ENCODE measurements around the gene PRRX2.
"Not testable (repeated sequence)": the region's sequence is repeated elsewhere in the genome, so short reads cannot be mapped to it uniquely, and the experiment has no call there.

Gene PRRX2

DNA sequence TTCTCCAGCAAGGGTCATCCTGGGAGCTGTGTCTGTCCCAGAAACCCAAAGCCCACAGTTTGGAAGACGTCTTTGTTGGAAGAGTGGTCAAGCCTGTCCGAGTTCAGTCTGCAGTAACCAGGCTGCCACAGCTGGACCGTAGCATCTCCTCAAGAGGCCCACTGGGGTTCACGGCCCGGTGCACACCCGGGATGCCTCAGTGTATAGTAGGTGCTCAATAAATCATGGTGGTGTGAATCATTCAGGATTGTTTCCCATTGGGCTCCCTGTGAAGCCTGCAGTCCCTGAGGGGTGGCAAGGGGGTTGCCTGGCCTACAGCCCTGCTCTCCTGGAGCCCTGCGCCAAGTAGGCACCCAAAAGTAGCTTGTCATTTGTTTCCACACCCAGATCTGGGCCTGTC lies 10.3 kb upstream of the PRRX2 start:
- no peak for DNase-seq

DNA sequence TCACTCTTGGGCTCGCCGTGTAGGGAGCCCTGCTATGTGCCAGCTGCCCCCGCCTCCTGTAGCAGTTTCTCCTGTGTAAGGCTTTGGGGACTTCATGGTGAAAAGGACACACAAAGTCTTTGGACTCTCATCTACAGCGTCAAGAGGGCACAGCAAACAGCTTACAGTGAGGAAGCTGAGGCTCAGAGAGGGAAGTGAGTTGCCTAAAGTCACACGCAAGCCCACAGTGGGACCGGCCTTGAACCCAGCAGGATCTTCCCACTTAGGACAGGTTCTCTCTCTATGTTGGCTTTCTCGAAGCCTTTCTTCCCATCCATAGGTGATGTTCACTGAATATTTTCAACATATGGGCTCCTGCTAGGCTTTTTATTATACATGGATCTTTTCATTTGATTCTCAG lies 9.8 kb upstream of the PRRX2 start:
- no peak for DNase-seq

DNA sequence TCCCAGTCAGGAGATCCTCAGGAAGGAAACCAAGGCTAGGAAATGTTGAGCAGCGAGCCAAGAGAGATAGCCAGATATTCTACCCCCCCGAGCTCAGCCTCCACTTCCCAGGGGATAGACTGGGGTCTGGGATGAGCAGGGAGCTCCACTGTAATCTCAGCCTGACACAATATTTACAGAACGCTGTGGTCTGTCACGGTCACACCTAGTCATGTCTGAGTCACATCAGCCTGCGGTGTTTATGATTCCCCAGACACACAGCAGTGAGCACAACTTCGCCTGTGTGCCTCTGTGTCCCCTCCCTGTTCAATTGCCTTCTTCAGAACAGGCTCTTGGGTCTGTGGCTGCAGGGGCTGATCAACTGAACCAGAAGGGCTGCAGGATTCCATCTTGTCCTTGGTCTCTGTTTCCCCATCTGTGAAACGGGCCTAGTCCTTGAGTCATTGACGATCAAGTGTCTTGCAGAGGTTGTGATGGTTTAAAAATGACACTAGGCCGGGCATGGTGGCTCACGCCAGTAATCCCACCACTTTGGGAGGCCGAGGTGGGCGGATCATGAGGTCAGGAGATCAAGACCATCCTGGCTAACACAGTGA lies 8.6 kb upstream of the PRRX2 start:
- DNase-seq, result no peak

DNA sequence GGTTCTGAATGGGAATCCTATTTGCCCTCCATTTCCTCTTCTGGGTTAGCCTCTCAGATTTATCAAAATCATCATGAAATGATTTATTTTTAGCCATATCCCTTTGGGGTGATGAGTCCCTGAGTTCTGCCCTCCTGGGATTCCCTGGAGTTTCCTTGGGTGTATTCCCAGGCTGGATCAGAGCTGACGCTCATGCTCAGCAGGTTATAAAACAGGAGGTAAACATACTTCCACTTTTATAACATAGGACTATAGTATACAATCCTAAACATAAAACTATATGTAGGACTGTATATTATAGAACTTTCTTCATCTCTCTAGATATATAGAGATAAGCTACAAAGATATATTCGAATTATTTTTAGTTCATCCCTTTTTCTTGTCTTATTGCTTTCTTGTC lies 4.4 kb upstream of the PRRX2 start:
- DNase-seq, result no peak

DNA sequence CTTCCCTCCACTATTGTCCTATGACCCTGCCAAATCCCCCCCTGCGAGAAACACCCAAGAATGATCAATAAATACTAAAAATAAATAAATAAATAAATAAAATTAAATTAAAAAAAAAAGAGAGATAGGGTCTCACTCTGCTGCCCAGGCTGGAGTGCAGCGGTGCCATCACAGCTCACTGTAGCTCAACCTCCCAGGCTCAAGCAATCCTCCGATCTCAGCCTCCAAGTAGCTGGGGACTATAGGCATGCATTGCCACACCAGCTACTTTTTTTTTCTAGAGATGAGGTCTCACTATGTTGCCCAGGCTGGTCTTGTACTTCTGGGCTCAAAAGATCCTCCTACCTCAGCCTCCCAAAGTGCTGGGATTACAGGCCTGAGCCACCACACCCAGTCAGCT lies 3.2 kb upstream of the PRRX2 start:
- not testable (repeated sequence) for DNase-seq

DNA sequence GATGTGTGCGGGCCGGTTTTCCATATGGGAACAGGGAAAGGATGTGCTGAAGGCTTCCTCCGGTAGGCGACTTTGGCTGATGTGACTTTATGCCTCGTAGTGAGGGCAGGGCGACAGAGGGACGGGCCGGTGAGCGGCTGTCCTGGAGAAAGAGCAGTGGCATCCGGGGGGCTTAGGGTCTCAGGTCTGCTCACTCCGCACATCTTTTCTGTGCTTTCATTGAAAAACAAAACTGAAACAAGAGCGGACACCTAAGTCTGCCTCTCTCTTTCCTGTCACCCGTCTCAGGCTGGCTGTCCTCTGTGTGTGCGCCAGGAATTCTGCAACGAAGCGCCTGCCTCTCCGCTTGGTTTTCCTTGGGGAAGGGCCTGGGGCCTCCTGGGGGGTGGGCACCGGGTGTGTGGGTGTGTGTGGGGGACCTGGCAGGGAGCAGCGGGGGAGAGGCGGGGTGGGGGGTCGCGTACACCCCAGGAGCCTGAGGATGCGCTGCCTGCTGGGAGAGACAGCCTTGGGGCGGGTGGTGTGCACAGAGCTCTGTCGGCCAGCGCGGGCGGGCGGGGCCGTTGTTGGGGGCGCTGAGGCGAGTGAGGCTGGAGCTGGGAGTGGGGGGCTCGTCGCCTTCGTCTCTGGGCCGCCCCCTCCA lies 580 bp upstream of the PRRX2 start:
- no peak for DNase-seq

DNA sequence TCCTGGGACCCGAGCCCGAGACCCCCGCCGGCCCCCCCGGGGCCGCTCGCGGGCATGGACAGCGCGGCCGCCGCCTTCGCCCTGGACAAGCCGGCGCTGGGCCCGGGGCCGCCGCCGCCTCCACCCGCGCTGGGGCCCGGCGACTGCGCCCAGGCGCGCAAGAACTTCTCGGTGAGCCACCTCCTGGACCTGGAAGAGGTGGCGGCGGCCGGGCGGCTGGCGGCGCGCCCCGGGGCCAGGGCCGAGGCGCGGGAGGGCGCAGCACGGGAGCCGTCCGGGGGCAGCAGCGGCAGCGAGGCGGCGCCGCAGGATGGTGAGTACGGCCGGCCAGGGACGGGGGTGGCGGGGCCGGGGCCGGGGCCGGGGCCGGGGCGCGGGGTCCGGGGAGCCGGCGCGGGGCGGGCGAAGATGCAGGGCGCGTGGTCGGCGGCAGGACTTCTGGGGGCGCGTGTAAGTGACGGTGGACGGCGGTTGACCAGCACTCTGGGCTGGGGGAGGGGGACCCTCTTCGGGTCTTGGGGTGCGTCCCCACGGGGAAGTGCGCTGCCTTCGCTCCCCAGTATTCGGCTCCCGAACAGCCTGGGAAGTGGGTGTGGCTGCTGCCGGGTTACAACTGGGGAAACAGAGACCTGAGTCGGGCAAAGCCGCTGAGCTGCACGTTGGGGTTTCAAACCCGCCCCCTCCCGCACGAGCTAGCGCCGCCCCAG lies 520 bp downstream of the PRRX2 start:
- DNase-seq, result no peak

DNA sequence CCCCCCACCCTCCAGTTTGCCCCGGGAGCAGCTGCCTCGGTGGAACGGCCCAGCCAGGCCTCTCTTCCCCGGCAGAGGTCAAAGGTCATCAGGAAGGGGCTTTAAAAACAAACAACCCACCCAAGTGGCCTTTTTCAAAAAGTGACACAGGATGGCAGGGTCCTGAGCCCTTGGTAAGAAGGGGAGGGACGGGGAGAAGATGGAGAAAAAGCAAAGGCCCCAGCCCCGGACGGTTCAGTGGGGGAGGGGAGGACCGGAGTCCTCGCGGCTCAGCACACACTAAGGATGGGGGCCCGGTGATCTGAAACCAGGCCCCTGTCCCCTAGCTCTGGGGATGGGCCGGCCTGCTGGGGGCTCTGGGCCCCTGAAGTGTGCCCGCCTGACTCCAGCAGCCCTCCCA lies 1.1 kb downstream of the PRRX2 start:
- DNase-seq, result no peak

DNA sequence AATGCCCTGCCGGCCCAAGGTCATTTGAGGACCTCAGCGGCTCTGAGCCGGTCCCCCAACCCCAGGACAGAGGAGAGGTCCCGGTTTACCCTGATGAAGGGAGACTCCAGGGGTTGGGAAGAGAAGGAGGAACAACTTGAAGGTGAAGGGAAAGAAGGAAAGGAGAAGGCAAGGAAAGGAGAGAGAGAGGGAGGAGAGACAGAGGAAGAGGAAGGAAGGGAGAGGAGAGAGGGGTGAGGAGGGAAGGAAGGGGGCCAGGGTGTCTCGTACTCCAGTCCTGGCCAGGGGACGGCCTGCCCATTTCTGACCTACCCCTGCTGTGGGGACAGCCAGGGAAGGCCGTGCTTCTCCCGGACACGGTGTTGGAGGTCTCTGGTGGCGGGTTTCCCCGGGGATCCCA lies 1.9 kb downstream of the PRRX2 start:
- DNase-seq, result no peak

DNA sequence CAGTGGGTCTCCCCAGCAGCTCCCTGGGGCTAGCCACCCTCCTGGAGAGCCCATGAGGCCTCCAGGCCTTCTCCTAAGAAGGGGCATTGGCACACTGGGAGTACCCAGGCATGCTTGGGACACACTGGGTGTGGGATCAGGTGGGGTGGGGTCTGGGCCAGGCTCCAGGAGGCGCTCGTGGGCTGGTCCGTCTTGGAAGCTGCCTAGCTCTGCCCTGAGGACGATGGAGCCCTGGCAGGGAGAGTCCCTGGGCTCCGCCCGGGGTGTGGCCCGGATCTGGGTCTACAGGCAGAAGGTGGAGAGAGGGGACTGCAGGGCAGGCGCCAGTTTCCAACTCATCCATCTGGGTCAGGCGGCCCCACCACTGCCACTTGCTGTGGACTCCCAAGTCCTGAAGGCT lies 2.4 kb downstream of the PRRX2 start:
- no peak for DNase-seq

DNA sequence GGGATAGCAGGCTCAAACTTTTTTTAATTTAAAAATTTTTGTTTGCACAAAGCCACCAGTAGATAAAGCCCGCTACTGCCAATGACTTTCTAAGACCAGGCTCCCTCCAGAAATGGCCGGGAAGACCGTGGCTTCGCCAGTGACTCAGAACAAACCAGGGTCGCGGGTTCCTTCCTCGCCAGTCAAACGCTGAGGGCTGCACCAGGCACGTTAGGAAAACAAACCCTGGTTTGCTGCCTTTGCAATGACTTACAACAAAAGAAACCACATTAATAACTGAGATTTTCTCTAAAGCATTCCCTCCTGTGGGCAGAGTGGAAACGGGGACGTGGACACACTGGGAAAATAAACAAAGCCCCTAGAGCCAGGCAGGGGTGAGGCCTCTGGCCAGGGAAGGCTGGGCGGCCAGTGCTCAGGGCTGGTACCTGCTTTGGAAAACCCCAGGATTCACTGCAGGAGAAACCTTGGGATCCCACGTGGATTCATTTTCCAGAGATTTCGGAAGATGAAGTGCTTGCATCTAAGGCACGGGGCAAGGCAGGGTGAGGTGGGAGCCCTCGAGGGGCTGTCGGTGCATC lies 3.8 kb downstream of the PRRX2 start:
- no peak for DNase-seq

DNA sequence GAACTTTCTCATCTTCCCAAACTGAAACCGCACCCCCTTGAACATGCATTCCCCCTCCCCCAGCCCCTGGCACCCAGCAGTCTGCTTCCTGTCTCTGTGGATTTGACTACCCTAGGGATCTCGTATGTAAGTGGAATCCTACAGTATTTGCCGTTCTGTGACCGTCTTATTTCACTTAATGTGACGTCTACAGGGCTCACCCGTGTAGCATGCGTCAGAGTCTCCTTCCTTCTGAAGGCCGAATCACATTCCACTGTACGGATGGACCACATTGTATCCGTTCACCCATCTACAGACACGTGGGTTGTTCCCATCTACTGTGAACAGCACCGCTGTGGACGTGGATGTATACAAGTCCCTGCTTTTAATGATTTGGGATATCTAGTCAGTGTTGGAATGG lies 4.5 kb downstream of the PRRX2 start:
- no peak for DNase-seq

DNA sequence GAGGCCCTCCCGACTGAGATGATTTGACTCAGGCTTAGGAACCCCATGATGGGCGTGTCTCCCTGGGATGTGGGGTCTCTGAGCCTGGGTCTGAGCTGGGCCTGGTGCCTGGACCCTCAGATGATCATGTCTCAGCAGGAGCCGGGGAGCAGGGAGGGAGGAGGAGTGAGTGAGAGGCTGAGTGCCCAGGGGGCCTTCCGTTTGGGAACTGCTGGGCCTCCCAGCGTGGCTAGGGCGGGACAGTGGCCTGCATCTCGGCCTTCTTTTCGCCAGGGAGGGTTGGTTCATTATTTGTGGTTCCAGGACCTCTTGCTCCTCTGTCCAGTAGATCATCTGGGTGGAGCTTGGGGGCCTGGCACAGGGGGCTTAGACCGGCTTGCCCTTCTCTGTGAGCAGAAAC lies 5.6 kb downstream of the PRRX2 start:
- no peak for DNase-seq

DNA sequence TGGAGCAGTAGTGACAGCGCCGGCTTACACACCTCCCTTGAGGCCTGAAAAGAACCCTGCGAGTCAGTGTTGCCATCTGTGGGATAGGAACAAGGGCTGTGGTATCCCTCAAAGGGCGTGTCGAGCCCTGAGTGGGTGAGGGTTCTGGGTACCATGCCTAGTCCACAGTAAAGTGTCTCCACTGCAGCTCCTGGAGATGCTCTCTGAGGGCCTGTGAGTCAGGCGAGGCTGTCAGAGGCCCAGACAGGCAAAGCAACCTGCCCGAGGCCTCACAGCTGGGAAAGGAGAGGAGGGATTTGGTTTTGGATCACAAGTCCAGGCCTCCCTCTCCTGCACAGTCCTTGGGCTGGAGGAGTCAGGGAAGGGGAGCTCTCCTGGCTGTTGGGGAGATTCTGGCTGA lies 6.1 kb downstream of the PRRX2 start:
- DNase-seq, result no peak

DNA sequence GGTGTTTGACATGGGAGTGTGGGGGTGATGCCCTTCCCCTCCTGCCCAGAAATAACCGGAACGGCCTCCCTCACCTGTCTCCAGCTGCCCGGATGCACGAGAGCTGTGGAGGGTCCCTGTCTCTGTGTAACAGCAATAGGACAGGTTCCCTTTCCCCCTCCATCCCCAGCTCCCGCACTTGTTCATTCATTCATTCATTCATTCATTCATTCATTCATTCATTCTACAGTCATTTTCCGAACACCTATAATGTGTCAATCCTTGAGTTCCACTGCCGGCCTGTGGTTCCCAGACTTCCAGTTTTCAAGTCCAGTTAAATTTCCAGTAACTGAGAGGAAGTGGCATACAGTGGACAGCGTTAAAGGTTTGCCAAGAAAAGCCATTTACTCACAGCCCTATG lies 7.3 kb downstream of the PRRX2 start:
- no peak for DNase-seq

DNA sequence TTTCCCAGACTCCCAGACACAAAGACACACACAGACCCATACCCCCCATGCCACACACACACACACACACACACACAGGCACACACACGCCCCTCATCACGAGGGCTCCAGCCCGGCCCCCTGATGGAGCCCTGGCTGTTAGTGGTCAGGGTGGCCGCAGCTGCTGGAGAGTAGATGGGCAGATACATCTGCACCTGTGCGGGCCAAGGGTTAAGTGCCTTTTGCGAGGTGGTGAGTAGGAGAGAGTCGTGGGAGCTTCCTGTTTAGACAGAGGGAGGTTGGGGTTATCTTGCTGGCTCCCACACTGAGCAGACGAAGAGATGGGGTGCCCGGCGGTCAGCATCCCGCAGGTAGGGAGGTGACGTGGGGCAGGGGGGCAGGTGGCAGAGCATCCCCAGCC lies 8.2 kb downstream of the PRRX2 start:
- no peak for DNase-seq

DNA sequence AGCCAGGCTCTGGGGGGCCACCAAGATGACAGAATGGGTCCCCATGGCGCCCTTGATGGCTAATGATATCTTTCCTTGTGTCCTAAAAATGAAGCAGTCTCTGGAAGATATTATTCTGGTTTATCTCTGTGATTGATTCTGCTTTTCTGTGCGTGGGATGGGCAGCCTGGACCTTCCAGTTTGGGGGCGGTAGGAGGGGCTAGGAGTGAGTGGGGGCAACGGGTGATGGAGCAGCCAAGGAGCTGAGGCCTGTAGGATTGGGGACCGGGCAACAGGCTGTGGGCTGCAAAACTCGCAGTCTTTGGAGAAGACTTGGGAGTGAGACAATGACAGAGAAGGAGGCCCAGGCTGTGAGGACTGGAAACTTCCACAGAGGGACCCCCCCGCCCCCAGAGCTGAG lies 8.8 kb downstream of the PRRX2 start:
- no peak for DNase-seq

DNA sequence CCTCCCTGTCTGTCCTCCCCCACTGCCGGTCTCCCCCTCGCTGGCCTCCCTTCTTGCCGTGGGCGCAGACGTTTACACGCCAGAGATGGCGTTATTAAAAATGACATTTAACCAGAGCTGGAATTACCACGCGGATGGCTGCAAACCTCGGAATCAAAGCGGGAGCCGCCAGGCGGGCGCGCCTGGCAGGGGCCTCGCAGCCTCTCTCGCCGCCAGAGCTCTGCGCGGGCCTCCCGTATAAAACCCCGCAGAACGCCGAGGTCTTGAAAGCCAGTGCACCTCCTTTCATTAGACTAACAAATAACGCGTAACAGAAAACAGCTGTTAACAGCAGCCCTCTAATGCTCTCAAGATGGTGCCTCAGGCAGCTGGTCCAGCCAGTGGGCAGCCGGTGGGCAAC lies 10.2 kb downstream of the PRRX2 start:
- DNase-seq, result no peak

DNA sequence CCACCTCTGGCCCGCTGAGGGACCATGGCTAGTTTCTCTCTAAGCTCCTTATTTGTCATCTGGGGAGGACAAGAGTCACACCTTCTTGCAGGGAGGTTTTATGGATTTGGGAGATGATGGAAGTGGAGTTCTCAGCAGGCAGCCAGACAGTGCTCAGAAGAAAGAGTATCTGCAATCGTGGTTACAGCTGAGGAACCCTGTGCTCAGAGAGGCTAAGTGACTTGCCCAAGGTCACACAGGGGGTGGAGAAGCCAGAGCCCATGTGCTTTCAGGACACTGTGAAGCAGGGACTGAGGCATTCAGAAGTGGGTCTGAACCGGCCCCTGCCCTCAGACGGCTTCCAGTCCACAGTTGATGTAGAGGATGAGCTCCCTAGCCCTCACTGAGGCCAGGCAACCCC lies 10.8 kb downstream of the PRRX2 start:
- DNase-seq, result no peak

DNA sequence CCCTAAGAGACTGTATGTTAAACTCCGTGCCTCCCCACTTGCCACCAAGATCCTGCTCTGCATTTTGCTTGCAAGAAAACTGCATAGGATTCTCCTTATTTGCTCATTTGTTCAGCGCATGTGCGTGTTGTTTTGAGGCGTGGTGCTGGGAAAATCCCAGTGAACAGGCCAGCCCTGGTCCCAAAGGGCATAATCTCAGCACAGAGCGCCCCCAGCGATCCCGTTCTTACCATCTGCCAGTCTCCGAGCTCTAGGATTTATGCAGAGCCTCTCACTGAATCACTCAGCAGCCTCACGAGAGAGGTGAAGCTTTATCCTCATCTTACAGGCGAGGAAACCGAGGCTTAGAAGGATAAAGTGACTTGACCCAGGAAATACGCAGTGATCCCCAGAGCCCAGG lies 11.5 kb downstream of the PRRX2 start:
- DNase-seq, result no peak

DNA sequence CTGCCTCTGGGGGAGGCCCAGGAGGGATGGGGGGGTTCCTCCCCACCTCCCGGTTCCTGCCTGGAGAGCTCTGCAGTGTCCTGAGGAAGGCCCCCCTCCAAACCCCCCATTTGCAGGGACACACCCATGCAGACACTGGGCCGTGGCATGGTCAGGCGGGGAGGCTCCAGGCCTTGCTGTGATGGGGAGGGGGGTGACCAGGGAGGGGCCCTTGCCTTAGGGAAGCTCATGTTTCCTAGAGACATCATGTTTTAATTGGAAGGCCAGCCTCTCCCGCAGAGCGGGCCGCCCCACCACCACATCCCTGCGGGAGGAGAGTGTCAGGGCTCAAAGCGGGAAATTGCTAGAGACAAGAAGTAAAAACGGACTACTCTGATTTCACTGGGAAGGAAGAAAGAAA lies 12.0 kb downstream of the PRRX2 start:
- no peak for DNase-seq

DNA sequence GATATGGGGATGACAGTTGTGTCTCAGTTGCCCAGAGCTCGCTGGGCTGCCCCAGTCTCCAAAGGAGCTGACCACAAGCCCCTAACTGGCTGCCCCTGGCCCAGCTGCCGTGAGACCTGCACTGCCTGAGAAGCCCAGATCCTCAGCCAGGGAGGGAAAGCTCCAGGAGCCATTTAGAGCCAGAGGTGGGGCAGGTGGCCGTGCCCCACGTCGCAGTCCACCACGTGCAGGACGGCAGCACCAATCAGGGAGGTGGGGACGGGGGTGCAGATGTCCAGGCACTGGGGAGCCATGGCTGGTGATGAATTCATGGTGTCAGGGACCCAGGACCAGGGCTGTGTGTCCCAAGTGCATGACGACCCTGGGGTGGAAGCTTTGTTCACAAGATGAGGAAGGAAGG lies 13.4 kb downstream of the PRRX2 start:
- DNase-seq, result no peak

DNA sequence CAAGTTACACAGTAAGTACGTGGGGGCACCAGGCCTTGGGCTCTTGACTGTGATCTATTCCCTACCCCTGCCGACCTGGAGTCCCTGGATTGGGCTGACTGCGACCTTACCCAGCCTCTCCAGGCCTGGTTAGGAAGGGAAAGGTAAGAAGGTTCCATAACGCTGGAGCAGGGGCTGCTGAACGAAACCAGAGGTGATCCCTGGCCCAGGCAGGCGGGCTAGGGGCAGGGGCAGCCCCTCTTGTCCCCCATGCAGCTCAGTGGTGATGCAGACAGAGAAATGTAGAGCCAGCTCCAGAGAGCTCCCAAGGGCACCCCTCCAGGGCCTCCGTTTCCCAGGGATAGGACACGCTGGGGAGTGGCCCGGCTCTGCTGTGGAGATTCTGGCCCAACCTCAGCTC lies 14.1 kb downstream of the PRRX2 start:
- DNase-seq, result no peak

DNA sequence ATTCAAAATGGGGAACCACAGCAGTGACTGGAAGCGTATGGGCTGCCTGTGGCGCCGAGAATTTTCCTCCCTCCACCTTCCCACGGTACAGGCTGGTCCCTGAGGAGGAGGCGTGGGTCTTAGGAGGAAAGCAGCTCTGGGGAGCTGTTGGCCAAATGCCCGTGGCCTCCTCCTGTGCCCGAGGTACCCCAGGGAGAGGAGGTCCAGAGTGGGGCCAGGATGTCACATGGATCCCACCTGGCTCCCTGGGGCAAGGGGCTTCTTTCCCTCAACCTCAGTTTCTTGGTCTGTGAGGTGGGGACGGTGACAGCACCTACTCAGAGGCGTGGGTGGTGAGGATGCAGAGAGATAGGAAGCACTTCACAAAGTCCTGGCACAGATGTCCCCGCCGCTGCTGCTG lies 16.5 kb downstream of the PRRX2 start:
- DNase-seq, result no peak

DNA sequence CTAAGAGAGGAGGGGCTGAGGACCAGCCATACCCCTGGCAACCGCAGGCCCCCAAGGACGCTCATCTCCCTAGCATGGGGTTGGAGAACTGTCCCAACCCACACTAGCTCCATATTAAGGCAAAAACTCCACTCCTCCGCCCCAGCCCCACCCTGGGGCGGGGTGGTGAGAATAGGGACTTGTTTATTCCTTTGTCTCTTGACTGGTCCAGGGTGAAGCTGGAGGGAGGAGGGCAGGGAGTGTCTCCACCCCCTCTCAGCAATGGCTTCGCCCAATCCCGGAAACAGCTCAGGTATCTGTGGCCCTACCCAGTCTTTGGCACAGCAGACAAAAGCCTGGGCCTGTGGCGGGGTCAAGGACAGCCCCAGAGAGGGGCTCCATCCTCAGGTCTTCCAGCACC lies 16.9 kb downstream of the PRRX2 start:
- no peak for DNase-seq

Data from NCI-H1436 (cell line).